PFSK-1 (cell line): ENCODE data around the gene MARF1.

ENCODE experiments used
- FOXP2 ChIP-seq: optimal IDR thresholded peaks from 2 replicates; pipeline ENCODE3; 2011; ENCODE audit warnings: borderline replicate concordance, control low read depth, inconsistent platforms; ENCODE audit not compliant: insufficient read depth; ENCODE audit errors: extremely low read length, extremely low read depth
- POLR2AphosphoS5 ChIP-seq: IDR thresholded peaks from 2 replicates; pipeline ENCODE4 v1.6.1; 2012; ENCODE audit warnings: low read depth, mild to moderate bottlenecking, control low read depth, low read length, moderate library complexity
- SIN3A ChIP-seq: IDR thresholded peaks from 2 replicates; pipeline ENCODE4 v1.6.1; 2012; ENCODE audit warnings: mild to moderate bottlenecking, low read length, moderate library complexity, borderline replicate concordance; ENCODE audit not compliant: insufficient read depth
- TAF1 ChIP-seq: IDR thresholded peaks from 2 replicates; pipeline ENCODE4 v1.6.1; 2012; ENCODE audit warnings: low read length, control low read depth, borderline replicate concordance; ENCODE audit not compliant: insufficient read depth

DNA sequence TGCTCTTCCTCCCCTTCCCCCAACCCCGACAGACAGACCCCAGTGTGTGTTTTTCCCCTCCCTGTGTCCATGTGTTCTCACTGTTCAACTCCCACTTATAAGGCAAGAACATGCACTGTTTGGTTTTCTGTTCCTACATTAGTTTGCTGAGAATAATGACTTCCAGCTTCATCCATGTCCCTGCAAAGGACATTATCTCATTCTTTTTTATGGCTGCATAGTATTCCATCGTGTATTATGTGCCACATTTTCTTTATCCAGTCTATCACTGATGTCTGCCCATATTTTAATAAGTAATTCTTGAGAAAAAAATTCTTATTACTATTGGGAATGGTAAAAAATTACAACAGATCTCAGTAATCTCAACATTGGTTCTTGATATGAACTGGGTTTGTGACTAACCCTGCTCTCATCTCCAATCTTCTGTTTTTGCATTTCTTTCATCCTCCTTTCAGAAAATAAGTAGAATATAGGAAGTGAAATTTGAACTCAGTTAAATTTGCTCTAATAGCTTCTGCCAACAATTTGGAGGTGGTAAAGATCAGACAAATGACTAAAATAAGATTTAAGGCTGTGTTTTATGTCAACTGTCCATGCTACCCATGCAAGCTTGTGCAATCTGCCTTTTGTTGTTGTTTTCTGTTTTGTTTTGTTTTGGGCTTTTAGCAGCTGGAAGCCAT, 11.1 kb downstream of the MARF1 start:
- TF ChIP-seq FOXP2 (no peak), TAF1 (no peak), SIN3A (no peak), POLR2AphosphoS5 (no peak)
